Measurements from ENCODE around the gene FAN1.

The FAN1 gene

GRCh38 chr15:30933293-30933692 lies 29.6 kb downstream of the FAN1 start:
- Histone ChIP-seq H3K27ac (ENCODE audit: poor library complexity, severe bottlenecking) (peak overlapping the region; percentile 41), H3K4me3 (ENCODE audit: severe bottlenecking) (no peak overlapping the region), H3K36me3 (ENCODE audit: low read depth) (peaks cover 84% of the 10 kb centered on the region), H3K27me3 (ENCODE audit: insufficient read depth, poor library complexity, severe bottlenecking) (no peaks in the 10 kb centered on the region), H3K9me3 (ENCODE audit: severe bottlenecking) (no peaks in the 10 kb centered on the region), H3K4me1 (ENCODE audit: insufficient read depth, poor library complexity, severe bottlenecking) (peaks cover 14% of the 10 kb centered on the region)
- DNase-seq (ENCODE audit: low spot score) = no peak
- peak; percentile 67 for ATAC-seq (ENCODE audit: low read depth)
- TF ChIP-seq, protein P1, sequence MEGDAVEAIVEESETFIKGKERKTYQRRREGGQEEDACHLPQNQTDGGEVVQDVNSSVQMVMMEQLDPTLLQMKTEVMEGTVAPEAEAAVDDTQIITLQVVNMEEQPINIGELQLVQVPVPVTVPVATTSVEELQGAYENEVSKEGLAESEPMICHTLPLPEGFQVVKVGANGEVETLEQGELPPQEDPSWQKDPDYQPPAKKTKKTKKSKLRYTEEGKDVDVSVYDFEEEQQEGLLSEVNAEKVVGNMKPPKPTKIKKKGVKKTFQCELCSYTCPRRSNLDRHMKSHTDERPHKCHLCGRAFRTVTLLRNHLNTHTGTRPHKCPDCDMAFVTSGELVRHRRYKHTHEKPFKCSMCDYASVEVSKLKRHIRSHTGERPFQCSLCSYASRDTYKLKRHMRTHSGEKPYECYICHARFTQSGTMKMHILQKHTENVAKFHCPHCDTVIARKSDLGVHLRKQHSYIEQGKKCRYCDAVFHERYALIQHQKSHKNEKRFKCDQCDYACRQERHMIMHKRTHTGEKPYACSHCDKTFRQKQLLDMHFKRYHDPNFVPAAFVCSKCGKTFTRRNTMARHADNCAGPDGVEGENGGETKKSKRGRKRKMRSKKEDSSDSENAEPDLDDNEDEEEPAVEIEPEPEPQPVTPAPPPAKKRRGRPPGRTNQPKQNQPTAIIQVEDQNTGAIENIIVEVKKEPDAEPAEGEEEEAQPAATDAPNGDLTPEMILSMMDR (IDR thresholded peaks at IDR 0.05; ENCODE audit: poor library complexity, severe bottlenecking) = no peak

- Histone ChIP-seq H3K27me3 (ENCODE audit: insufficient read depth, poor library complexity, severe bottlenecking) (no peaks in the 10 kb centered on the region), H3K4me3 (ENCODE audit: severe bottlenecking) (no peak overlapping the region), H3K9me3 (ENCODE audit: severe bottlenecking) (no peaks in the 10 kb centered on the region), H3K4me1 (ENCODE audit: insufficient read depth, poor library complexity, severe bottlenecking) (no peaks in the 10 kb centered on the region), H3K36me3 (ENCODE audit: low read depth) (peaks cover 97% of the 10 kb centered on the region), H3K27ac (ENCODE audit: poor library complexity, severe bottlenecking) (no peak overlapping the region)
- no peak for DNase-seq (ENCODE audit: low spot score)
- no peak for ATAC-seq (ENCODE audit: low read depth)
- TF ChIP-seq, protein P1 (IDR thresholded peaks at IDR 0.05; ENCODE audit: poor library complexity, severe bottlenecking) = no peak
Measured at GRCh38 chr15:30939161-30939560, 35.4 kb downstream of the FAN1 start.

- ATAC-seq (ENCODE audit: low read depth) = no peak
Measured at GRCh38 chr15:30940359-30940758, 36.6 kb downstream of the FAN1 start.

DNA sequence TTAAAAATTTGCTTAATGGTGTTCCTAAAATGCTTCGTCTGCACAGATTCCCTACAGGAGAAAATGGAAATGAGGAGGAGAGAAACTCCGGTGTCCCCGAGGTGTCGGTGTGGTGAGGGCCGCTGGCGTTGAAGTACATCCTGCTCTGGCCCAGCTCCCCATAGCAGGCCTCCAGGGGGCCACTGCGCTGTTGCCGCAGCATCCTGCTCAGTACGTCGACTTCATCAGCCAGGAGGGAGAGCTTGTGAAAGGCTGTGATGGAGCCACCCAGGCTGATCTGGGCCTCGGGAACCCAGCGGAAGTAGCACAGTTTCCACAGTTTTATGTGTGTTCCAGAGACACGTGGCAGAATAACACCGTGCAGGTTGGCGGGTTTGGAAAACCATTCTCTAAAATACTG lies 37.8 kb downstream of the FAN1 start:
- H3K4me3 ChIP-seq (ENCODE audit: severe bottlenecking) = no peak overlapping the region
- TF ChIP-seq, protein P1 (IDR thresholded peaks at IDR 0.05; ENCODE audit: poor library complexity, severe bottlenecking) = no peak
- DNase-seq (ENCODE audit: low spot score) = no peak
- no peak overlapping the region for H3K27ac ChIP-seq (ENCODE audit: poor library complexity, severe bottlenecking)
- H3K4me1 ChIP-seq (ENCODE audit: insufficient read depth, poor library complexity, severe bottlenecking) = no peaks in the 10 kb centered on the region
- no peak for ATAC-seq (ENCODE audit: low read depth)
- H3K27me3 ChIP-seq (ENCODE audit: insufficient read depth, poor library complexity, severe bottlenecking) = no peaks in the 10 kb centered on the region
- H3K9me3 ChIP-seq (ENCODE audit: severe bottlenecking) = no peaks in the 10 kb centered on the region
- peaks cover 94% of the 10 kb centered on the region for H3K36me3 ChIP-seq (ENCODE audit: low read depth)

More at GRCh38 chr15:30940359-30940758, 36.6 kb downstream of the FAN1 start:
- Histone ChIP-seq H3K4me1 (ENCODE audit: insufficient read depth, poor library complexity, severe bottlenecking) (no peaks in the 10 kb centered on the region), H3K27me3 (ENCODE audit: insufficient read depth, poor library complexity, severe bottlenecking) (no peaks in the 10 kb centered on the region), H3K36me3 (ENCODE audit: low read depth) (peaks cover 96% of the 10 kb centered on the region), H3K27ac (ENCODE audit: poor library complexity, severe bottlenecking) (no peak overlapping the region), H3K9me3 (ENCODE audit: severe bottlenecking) (no peaks in the 10 kb centered on the region), H3K4me3 (ENCODE audit: severe bottlenecking) (no peak overlapping the region)
- TF ChIP-seq, protein P1 (IDR thresholded peaks at IDR 0.05; ENCODE audit: poor library complexity, severe bottlenecking) = no peak
- no peak for DNase-seq (ENCODE audit: low spot score)

GRCh38 chr15:30943654-30944335 lies 40.1 kb downstream of the FAN1 start:
- Histone ChIP-seq H3K9me3 (ENCODE audit: severe bottlenecking) (no peaks in the 10 kb centered on the region), H3K27me3 (ENCODE audit: insufficient read depth, poor library complexity, severe bottlenecking) (no peaks in the 10 kb centered on the region), H3K4me1 (ENCODE audit: insufficient read depth, poor library complexity, severe bottlenecking) (no peaks in the 10 kb centered on the region), H3K4me3 (ENCODE audit: severe bottlenecking) (no peak overlapping the region), H3K36me3 (ENCODE audit: low read depth) (peaks cover 94% of the 10 kb centered on the region), H3K27ac (ENCODE audit: poor library complexity, severe bottlenecking) (no peak overlapping the region)
- TF ChIP-seq, protein P1 (IDR thresholded peaks at IDR 0.05; ENCODE audit: poor library complexity, severe bottlenecking) = no peak
- no peak for DNase-seq (ENCODE audit: low spot score)
- ATAC-seq (ENCODE audit: low read depth) = no peak
